GM18907 (cell line): Measurements from ENCODE around the gene IGFN1.
"Not testable (repeated sequence)": the region's sequence is repeated elsewhere in the genome, so short reads cannot be mapped to it uniquely, and the experiment has no call there.

Experiments
- ATAC-seq: cut with Tn5 transposase; IDR thresholded peaks from one replicate; pipeline ENCODE4 v1.9.1; 2021; ENCODE audit warnings: mild to moderate bottlenecking, moderate library complexity; ENCODE audit not compliant: unreplicated experiment

IGFN1 gene

DNA sequence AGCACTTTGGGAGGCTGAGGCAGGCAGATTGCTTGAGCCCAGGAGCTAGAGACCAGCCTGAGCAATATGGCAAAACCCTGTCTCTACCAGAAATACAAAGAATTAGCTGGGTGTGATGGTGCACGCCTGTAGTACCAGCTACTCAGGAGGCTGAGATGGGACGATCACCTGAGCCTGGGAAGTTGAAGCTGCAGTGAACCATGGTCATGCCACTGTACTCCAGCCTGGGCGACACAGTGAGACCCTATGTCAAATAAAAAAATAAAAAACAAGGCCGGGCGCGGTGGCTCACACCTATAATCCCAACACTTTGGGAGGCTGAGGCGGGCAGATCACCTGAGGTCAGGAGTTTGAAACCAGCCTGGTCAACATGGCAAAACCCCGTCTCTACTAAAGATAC, 27.6 kb upstream of the IGFN1 start:
- not testable (repeated sequence) for ATAC-seq

DNA sequence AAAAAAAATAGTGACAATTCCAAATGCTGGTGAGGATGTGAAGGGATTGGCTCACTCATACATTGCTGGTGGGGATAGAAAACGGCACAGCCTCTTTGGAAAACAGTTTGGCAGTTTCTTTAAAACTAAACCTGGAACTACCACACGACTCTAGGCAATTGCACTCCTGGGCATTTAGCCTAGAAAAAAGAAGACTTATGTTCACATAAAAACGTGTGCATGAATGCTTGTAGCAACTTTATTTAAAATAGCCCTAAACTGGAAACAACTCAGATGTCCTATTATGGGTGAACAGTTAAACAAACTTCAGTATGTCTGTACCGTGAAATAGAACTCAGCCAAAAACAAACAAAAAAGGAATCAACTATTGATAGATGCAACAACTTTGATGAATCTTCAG, 26.9 kb upstream of the IGFN1 start:
- no peak for ATAC-seq

DNA sequence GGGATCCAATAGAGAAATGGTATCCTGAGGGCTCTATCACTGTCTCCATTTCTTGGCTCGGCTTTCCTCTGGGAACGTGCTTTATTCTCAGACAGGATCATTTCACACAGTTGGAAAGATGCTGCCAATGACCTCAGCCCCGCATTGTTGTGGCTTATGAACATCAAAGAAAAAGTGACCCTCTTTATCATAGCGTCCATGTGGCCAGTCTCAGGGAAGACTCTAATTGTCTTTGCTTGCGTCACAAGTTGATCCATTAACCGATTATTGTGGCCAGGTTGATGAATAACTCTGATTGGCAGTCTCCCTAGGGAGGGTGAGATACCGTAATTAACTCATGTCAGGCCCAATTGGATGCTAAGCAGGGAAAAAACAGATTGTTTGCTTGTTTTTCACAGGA, 26.0 kb upstream of the IGFN1 start:
- ATAC-seq = no peak

DNA sequence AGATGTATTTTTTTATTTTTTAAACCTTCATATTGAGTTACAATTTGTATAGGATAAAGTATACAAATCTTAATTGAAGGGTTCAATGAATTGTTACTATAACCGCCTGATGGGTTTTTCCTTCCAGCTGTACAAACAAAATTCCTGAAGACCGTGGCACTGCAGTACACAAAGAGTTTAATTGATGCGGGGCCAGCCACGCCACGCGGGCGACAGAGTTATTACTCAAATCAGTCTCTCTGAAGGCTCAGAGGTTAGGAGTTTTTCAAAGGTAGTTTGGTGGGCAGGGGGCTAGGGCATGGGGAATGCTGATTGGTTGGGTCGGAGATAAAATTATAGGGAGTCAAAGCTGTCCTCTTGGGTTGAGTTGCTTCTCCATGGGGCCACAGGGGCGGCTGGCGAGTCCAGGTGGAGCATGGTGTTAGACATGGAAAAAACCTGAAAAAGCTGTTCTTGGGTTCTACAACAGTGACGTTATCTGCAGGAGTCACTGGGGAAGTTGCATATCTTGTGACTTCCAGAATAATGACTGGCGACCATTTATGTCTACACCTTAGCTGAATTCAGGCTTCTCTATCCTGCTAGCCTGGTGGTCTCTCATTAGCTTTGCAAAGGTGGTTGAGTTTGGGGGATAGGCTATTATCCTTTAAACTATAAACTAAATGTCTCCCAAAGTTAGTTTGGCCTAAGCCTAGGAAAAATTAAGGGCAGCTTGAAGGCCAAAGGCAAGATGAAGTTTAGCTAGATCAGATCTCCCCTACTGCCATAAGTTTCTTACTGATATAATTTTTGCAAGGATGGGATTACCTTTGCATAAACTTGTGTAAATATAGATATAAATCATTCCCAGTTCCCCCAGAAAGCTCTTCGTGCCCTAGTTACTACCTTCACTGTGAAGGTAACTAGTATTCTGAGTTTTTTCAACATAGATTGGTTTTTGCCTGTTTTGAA, 23.3 kb upstream of the IGFN1 start:
- ATAC-seq = no peak

DNA sequence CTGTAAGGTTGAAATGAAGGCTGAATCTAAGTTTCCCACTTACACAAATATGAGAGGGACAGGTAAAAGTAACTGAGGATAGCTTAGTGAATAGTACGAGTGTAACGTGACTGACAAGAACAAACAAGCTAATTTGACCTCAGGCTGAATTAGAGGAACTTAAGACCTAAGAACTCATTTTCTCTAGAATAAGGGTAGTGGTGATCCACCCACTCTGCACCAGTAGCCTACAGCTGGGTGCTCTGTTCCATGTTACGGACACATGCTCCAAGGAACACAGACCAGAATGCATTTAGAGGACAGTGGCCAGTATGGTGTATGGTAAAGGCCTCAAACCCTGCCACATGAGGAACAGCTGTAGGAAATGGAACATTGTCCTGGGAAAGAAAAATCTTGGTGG, 21.4 kb upstream of the IGFN1 start:
- ATAC-seq = no peak

DNA sequence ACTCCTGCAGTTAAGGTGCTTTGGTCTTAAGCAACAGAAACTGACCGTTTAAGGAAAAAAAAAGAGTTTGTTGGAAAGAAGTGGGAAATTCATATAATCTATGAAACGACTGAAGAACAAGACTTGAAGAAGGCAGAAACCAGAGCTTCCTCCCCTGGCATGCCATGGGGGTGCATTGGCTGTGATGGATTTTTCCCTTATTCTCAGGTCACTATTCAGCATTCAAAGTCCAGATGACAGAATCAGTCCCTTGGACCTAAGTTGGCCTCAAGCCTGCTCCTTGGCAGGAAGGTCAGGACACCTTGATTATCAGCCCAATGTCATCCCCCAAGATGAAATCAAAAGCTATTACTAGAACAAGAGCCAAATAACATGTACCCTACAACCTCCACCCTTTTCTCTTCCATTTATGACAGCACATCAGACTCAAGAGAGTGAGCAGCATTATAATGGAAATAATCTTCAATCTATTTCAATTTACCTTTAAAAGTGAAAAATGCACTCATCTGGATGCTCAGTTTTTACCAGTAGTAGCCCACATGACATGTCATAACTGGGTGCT, 20.6 kb upstream of the IGFN1 start:
- no peak for ATAC-seq

DNA sequence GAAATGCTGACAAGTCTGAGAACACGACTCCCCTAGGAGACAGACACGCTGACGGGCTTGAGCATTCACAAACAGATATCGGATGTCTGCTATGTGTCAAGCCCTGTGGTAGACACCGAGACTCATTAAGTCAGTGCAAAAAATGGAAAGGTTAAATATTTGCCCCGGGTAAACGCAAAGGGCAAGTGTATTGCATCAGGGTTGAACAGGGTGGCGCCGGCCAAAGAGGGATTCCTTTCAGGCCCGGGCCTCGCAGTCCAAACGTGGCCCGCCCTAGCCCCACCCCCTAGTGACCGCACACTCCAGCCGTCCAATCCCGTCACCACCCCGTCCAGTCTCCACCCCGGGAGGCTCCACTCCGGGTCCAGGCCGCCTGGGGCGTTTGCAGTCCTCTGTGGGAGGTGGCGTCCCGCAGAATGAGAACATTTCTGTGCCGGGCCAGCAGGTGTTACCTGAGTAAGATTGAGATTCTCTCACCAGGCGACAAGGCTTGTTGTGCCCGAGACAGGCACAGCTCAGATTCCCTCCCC, 20.0 kb upstream of the IGFN1 start:
- ATAC-seq = peak; percentile 97

DNA sequence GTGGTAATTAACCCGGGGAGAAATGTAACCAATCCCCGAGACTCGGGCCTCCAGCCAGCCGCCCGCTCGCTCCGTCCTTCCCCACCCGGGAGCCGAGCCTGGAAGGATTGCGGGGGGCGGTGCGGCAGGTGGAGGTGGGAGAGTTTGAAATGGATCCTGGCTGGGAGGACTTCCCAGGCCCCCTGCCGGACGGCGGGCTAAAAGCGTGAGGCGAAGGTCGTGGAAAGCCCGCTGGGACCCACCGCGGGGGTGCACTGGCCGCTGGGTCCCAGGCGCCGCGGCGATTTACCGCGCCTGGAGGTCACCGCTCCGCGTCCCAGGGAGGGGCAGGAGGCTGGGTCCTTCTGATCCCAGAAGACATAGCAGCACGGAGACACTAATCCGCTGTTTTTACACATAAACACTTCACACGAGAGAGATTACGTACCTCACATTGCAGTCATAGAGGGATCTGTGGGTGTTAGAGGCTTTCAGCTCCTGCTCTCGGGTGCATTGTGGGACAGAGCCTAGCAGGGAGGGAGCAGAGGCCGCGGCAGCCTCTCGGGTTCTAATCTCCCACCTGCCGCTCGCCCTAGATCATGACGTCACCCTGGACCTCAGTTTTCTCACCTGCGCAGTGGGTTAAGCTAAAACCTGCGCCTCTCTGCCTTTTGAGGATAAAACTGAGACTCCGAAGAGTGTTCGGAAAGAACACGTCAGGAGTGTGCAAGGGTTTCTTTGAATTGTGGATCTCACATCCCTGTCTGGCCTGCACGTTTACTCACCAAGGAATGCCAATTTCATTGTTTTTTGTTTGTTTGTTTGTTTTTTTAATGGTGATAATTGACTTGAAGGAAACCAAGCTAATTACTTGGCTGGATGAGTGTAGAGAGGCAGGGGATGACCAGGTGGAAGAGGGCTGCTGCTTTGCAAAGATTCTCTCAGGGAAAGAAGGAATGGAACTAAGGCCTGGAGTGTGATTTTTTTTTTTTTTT, 19.3 kb upstream of the IGFN1 start:
- ATAC-seq = peak; percentile 47

DNA sequence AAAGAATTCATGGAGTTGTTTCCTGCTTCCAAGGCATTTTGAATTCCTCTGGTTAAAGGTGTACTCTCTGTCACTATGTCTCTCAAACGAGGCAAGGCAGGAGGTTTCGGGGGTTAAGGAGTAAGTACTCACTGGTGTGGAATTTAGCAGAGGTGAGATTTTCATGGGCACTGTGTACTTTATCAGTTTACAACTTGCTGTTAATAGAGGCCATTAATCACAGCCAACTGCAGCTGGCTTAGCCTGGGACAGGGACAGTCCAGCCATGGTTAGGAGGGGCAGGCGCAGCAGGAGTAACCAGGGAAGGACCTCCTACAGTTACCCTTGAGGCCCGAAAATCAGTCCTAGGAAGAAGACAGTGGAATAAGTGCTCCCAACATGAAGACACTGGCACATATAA, 18.3 kb upstream of the IGFN1 start:
- ATAC-seq = no peak

DNA sequence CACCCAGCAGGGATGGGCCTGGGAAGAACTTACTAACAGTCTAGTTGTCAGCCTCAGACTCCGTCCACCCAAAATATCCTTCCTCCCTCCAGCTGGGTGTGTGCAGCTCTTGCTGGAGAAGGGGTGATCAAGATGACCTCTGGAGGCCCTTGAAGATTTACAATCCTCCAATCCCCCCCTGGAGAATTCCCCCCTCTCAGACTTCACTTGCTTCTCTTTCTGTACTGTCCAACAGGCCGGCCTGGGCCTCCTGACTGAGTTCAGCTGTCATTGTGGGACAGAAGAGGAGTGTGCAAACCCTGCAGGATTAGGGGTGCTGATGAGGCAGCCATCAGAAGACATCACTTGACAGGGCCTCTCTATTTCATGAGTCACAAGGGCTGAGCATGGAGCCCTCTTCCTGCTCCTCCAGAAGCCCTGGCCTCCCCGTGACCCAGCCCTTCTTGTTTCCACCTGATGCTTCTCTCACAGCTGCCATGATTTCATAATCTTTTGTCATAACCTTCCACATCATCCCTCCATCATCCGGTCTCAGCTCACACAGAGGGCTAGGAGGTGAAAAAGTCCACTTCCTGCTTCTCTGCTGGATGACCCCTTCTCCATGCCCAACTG, 17.5 kb upstream of the IGFN1 start:
- no peak for ATAC-seq

DNA sequence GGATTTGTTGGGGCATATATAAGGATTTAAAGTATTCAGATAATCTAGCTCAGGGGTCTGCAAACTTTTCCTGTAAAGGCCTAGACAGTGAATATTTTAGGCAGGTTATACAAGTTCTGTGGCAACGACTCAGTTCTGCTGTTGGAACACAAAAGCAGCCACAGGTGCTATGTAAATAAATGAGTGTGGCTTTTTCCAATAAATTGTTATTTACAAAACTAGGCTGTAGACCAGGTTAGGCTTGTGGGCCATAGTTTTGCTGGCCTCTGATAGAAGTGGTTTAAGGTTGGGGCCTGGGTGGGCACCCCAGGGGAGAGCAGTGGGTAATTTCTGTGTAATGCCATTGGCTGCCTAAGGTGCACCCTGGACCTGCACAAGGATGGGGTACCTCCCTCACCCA, 16.9 kb upstream of the IGFN1 start:
- no peak for ATAC-seq

DNA sequence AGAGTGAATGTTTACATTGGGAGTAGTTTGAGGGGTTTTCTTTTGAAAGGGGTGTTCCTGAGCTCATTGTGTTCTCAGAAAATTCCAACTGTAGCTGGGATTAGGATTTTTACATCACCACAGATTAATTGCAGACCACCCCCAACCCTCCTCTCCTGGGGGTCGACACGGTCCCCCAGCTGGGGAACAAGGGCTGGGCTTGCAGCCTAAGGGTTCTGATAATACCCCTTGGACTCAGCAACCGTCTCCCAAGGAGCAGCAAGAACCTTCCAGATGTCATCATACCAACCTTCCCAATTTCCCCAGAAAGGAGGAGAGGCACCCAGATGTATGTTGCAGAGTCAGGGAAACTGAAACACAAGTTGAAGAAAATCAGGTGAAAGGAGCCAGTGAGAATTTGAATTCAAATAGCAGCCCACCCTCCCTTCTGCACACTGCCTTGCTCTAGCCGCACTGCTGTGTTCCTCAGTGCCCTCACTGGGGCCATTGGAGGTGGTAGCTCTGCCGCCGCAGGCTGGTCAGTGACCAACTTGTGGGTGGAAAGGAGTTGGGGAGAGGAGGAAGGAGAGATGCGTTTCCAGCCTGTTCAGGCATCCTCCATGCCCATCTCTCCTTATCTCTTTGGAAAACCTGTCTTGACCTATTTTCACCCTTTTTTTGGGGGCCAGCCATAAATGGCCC, 14.7 kb upstream of the IGFN1 start:
- no peak for ATAC-seq

DNA sequence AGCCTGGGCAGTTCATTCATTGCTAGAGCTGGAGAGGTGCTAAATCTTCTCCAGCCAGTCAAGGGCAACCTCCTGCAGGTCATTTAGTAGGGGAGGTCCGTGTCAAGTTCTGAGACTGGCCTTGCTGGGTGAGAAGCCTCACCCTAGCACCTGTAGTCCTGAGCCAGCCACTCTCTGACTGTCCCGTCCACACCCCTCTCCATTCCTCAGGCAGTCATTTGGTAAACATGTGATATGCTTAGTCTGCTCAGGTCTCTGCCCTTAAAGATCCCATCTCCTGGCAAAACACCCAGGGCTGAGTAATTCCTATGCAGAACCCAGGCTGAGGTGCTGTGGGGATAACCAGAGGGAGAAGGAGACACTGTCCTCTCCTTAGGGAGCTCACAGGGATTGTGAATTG, 13.7 kb upstream of the IGFN1 start:
- no peak for ATAC-seq

DNA sequence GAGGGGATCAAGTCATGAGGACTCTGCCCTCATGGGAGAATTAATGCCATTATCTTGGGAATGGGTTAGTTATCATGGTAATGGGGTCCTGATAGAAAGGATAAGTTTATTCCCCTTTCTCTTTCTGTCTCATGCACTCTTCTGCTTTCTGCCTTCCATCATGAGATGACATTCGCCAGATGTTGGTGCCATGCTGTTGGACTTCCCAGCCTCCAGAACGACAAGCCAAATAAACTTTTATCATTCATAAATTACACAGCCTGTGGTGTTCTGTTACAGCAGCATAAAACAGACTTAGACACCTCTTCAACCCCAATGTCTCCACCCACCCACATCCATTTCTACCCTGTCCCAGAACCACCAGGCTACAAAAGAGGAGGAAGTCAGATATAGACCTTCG, 11.9 kb upstream of the IGFN1 start:
- ATAC-seq = no peak

DNA sequence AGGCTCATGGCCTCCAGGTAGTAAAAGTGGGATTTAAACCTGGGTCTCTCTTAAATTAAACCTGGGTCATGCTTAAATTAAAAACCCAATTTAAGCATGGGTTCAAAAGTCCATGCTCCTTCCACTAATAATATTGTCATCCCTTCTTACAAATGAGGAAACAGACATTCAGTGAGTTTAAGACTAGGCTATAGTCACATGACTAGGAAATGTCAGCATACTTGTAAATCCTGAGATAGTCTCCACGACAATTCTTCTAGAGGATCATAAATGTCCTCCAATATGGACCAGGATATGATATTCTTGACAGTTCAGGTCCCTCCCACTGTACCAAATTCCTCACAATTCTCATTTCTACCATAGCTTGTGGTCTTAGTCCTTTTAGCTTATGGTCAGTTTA, 10.5 kb upstream of the IGFN1 start:
- ATAC-seq = no peak

DNA sequence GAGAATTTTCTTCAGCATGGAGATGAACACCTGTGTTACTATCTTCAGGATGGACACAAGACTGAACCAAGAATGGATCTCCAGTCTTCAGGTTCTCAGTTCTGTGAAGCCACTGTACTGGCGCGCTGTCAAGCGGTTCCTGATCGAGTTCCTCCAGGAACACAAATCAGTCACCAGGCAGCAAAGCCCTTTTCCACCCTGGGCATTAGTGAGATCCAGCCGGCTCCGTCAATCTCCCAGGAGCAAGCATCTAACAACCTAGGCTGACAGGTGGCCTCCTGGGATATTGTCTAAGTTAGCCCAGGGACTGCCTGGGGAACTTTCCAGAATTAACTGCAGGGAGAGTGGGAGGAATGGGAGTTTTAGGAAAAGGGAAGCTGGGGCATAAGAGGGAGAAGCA, 9.7 kb upstream of the IGFN1 start:
- ATAC-seq = no peak

DNA sequence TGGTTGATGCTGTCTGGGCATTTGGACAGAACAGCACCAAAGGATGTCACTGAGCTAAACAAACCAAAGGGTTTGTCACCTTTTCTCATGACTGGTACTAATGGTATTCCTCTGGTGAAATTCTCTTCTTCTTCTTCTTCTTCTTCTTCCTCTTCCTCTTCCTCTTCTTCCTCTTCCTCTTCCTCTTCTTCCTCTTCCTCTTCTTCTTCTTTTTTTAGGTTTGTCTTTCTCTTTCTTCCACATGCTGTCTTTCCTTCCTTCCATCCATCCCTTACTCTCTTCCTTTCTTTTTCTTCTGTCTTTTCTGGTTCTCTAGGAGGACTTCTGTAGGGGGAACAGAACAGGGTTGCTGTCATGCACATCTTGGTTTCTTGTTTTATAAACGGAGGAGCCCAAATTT, 9.3 kb upstream of the IGFN1 start:
- no peak for ATAC-seq

DNA sequence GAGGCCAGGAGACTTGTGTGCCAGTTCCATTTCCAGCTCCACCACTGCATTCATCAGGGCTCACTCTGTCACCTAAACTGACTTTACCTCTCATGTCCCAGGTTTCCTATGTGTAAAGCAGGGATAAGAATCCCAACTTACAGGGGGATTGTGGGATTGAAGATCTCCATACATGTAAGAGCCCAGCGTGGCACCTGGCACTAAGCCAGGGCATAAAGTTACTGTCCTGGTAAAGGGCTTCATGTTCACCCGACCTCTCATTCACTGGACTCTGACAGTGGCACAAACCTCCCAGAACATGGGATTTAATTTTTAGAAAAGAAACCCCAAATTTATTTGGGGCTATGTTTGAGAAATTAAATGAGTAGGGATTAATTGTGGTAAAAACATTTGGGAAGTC, 8.9 kb upstream of the IGFN1 start:
- ATAC-seq = no peak

DNA sequence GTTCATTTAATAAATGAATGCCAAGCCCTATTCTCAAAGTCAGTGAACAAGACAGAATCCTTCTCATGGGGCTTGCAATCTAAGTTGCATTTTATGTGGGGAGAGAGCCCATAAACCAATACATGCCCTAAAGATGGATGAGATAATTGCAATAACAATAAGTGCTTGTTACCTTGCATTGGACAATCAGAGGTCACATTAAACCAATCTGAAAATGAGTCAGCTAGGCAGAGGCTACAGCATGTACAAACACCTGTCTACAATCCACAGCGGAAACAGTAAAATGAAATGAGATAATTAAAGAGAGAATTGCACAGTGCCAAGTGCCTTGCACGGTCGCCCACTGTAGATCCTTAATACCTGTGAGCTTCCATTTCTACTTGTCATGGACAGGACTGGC, 7.4 kb upstream of the IGFN1 start:
- no peak for ATAC-seq

DNA sequence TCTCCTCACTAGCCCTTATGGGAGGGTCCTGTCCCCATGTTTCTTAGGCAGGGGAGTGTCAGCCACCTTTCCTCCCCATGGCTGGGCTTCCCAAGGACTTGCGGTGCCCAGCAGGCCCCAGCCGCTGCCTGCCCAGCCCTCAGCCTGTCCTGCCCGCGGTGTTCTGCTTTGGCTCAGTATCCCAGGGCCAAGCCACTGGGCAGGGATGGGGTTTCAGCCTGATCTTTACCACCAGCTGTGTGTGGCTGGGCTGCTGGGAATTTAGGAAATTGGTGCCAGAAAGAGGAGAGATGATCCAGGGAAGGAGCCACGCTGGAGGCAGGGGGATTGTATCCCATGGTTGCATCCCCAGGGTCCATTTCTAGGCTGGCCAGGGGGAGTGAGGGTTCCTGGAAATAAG, 6.9 kb upstream of the IGFN1 start:
- no peak for ATAC-seq
